Measurements from ENCODE around the gene C19orf47. TPM values are rescaled to one million over a fixed set of nuclear protein-coding genes. Genes with fewer than 3 reads are reported as not detected.

C19orf47 gene
- total RNA-seq, 2 experiments from 2014 or later, result 15.6 to 33.8 TPM

DNA sequence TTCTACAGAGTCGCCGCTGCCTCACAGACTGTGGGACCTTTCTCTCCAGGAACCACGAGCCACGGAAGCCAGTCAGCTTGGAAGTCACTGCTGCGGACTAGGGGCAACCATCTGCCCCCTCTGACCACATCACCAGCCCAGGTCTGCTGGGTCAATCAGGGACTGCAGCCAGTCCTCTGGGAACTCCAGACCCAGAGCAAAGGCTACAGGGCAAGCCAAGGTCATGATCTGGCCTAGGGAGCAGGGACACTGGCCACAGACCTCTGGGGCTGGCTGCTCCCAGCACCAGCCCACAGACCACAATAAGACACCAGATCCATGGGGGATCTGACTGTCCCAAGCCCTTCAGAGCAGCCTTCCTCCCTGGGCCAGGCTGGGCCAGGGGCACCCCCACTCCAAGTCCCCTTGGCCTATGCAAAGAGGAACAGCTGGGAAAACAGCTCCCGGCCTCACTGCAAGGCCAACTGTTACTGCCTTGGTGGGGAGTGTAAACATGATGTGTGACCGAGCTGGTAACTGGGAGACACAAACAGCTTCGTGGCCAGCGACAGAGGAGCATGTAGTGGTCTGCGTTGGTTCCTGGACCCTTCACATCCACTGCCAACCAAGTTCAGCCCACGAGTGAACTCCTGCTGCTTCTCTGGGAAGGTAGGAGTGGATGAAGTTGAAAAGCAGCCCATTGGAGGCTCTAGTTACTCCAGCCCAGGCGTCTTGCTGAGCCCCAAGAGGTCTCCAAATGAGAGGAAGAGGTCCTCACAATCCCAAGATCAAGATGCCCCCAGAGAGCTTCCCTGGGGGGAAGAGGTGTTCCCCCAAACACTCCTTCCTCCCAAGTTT, 64.6 kb downstream of the C19orf47 start:
- intact Hi-C loops (cut with micrococcal nuclease; ENCODE audit: unreplicated experiment), result loop anchor here (10.0 kb wide), 3 partner anchors 139 to 321 kb away; partner anchors contain the start of genes LTBP4 and SERTAD1

DNA sequence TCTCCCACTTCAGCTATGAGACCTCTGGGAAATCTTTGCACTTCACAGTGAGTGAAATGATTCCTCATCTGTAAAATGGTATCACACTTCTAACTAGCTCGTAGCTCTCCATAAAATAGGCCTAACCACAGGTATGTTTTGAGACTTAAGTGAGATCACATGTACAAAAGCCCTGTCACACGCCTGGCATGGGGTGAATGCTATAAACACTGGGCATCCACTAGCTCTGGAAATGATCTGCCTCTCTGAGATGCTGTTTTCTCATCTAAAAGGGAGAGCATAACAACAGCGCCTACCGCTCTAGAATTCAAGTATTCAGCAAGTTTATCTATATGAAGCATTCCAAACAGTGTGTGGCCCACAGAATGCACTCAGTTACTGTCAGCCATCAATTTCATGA, 65.3 kb downstream of the C19orf47 start:
- H3K9me3 ChIP-seq (ENCODE audit: low read length), result no peaks in the 10 kb centered on the region
- H3K9me2 ChIP-seq (ENCODE audit: insufficient read depth, low read length), result no peaks in the 10 kb centered on the region
- peaks cover 6% of the 10 kb centered on the region; the same call in 1 of the 2 replicates for H3K36me3 ChIP-seq (ENCODE audit: insufficient read depth, low read length)
- peak overlapping the region; percentile 85 for H3K4me3 ChIP-seq (ENCODE audit: low read depth, low read length, poor library complexity, severe bottlenecking)
- TF ChIP-seq, protein P1, sequence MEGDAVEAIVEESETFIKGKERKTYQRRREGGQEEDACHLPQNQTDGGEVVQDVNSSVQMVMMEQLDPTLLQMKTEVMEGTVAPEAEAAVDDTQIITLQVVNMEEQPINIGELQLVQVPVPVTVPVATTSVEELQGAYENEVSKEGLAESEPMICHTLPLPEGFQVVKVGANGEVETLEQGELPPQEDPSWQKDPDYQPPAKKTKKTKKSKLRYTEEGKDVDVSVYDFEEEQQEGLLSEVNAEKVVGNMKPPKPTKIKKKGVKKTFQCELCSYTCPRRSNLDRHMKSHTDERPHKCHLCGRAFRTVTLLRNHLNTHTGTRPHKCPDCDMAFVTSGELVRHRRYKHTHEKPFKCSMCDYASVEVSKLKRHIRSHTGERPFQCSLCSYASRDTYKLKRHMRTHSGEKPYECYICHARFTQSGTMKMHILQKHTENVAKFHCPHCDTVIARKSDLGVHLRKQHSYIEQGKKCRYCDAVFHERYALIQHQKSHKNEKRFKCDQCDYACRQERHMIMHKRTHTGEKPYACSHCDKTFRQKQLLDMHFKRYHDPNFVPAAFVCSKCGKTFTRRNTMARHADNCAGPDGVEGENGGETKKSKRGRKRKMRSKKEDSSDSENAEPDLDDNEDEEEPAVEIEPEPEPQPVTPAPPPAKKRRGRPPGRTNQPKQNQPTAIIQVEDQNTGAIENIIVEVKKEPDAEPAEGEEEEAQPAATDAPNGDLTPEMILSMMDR (conservative IDR thresholded peaks at IDR 0.05; ENCODE audit: low read length), result no peak
- no peak for TF ChIP-seq EZH2phosphoT487 (IDR thresholded peaks at IDR 0.05; ENCODE audit: borderline replicate concordance, low read depth, low read length)
- H3K79me2 ChIP-seq (ENCODE audit: insufficient read depth, low read depth, low read length), result peaks cover 68% of the 10 kb centered on the region
- H3K4me1 ChIP-seq (ENCODE audit: insufficient read depth, low read length, poor library complexity, severe bottlenecking), result peaks cover 67% of the 10 kb centered on the region
- no peaks in the 10 kb centered on the region for H4K20me1 ChIP-seq (ENCODE audit: insufficient read depth, low read length)
- CTCF ChIA-PET (ENCODE audit: unreplicated experiment), result interaction anchor here (0.5 kb wide), 1 partner anchor 15 kb away, joined by 3 read pairs; no protein-coding TSS in a partner anchor
- no peak overlapping the region for H2AFZ ChIP-seq (ENCODE audit: low read length)
- intact Hi-C loops (cut with micrococcal nuclease; ENCODE audit: unreplicated experiment), result loop anchor here (10.0 kb wide), 3 partner anchors 138 to 322 kb away; partner anchors contain the start of genes LTBP4 and SERTAD1
- POLR2A ChIA-PET, result interaction anchor here (0.6 kb wide), 1 partner anchor 227 kb away, joined by 3 read pairs; the partner anchor contains the start of gene ZNF780B
- H3K27ac ChIP-seq (ENCODE audit: low read depth, low read length, poor library complexity, severe bottlenecking), result peak overlapping the region; percentile 94
- no peak for DNase-seq (ENCODE audit: low spot score)
- peak overlapping the region; percentile 93 for H3K4me2 ChIP-seq (ENCODE audit: low read length)
- BruUV-seq (replicated peaks), result no TSS peak

More for the DNA sequence above, 64.6 kb downstream of the C19orf47 start:
- peak; percentile 27 for DNase-seq (ENCODE audit: low spot score)
- ChIA-PET POLR2A (interaction anchor here (0.6 kb wide), 1 partner anchor 109 kb away, joined by 3 read pairs; no protein-coding TSS in a partner anchor), CTCF (ENCODE audit: unreplicated experiment) (no interaction called here)
- no peaks in the 10 kb centered on the region for H3K9me2 ChIP-seq (ENCODE audit: insufficient read depth, low read length)
- H3K79me2 ChIP-seq (ENCODE audit: insufficient read depth, low read depth, low read length), result peaks cover 61% of the 10 kb centered on the region
- H3K4me3 ChIP-seq (ENCODE audit: low read depth, low read length, poor library complexity, severe bottlenecking), result peak overlapping the region; percentile 85
- peak overlapping the region; percentile 94 for H3K27ac ChIP-seq (ENCODE audit: low read depth, low read length, poor library complexity, severe bottlenecking)
- peaks cover 6% of the 10 kb centered on the region; the same call in 1 of the 2 replicates for H3K36me3 ChIP-seq (ENCODE audit: insufficient read depth, low read length)
- no TSS peak for BruUV-seq (replicated peaks)
- peaks cover 67% of the 10 kb centered on the region for H3K4me1 ChIP-seq (ENCODE audit: insufficient read depth, low read length, poor library complexity, severe bottlenecking)
- no peaks in the 10 kb centered on the region for H3K9me3 ChIP-seq (ENCODE audit: low read length)
- peak overlapping the region; percentile 93 for H3K4me2 ChIP-seq (ENCODE audit: low read length)
- no peak for TF ChIP-seq EZH2phosphoT487 (IDR thresholded peaks at IDR 0.05; ENCODE audit: borderline replicate concordance, low read depth, low read length)
- TF ChIP-seq, protein P1 (conservative IDR thresholded peaks at IDR 0.05; ENCODE audit: low read length), result no peak; the same call in 1 of the 2 replicates
- no peak overlapping the region for H2AFZ ChIP-seq (ENCODE audit: low read length)
- no peaks in the 10 kb centered on the region for H4K20me1 ChIP-seq (ENCODE audit: insufficient read depth, low read length)

All from OCI-LY7 (cell line).